GM23248 (cell line): ENCODE measurements around the gene KCNG2.

Experiments used
- EZH2 ChIP-seq: fragments of 200-600 bp; sonication (generic); IDR thresholded peaks from 2 replicates; pipeline ENCODE4 v1.6.1; 2018; ENCODE audit warnings: antibody characterized with exemption, mild to moderate bottlenecking; ENCODE audit not compliant: insufficient read depth, poor library complexity, severe bottlenecking
- EZH2phosphoT487 ChIP-seq: fragments of 200-600 bp; sonication (generic); IDR thresholded peaks from 2 replicates; pipeline ENCODE4 v1.6.1; 2018; ENCODE audit warnings: antibody characterized with exemption, moderate library complexity, mild to moderate bottlenecking, low read depth; ENCODE audit not compliant: insufficient read depth

GRCh38 chr18:79935098-79935480, 137.4 kb downstream of the KCNG2 start:
- TF ChIP-seq EZH2phosphoT487: no peak
- no peak for TF ChIP-seq EZH2
